GM19239 (cell line): ENCODE data around the gene SWAP70.
"Not testable (repeated sequence)": the region's sequence is repeated elsewhere in the genome, so short reads cannot be mapped to it uniquely, and the experiment has no call there.

Source experiments
- DNase-seq: peaks from one replicate; pipeline ENCODE4 v3.0.0; 2011; ENCODE audit warnings: low spot score; ENCODE audit not compliant: insufficient read length
- FAIRE-seq: peaks from 2 replicates; lab custom pipeline; 2011; peaks lifted over from hg19 to GRCh38; lab: Jason Lieb, UNC

Gene SWAP70

GRCh38 chr11:9663699-9664275 is at the start of gene SWAP70:
TSS of gene SWAP70 (plus strand) at chr11:9664077. CDS start at chr11:9664180, 103 bp downstream.
- DNase-seq (peak; percentile 69), FAIRE-seq (peak; percentile 82)

GRCh38 chr11:9615031-9615451 is 48.8 kb upstream of the SWAP70 start:
- peak; percentile 79 for FAIRE-seq
- DNase-seq, result no peak

GRCh38 chr11:9616042-9616675 is 47.7 kb upstream of the SWAP70 start:
- no peak for DNase-seq
- no peak for FAIRE-seq

GRCh38 chr11:9616858-9617257 is 47.0 kb upstream of the SWAP70 start:
- no peak for DNase-seq
- no peak for FAIRE-seq

- DNase-seq (no peak), FAIRE-seq (no peak)
Measured at GRCh38 chr11:9617940-9618339, 45.9 kb upstream of the SWAP70 start.

- DNase-seq (no peak), FAIRE-seq (no peak)
Measured at GRCh38 chr11:9619004-9619403, 44.9 kb upstream of the SWAP70 start.

- FAIRE-seq (no peak), DNase-seq (no peak)
Measured at GRCh38 chr11:9619971-9620370, 43.9 kb upstream of the SWAP70 start.

- not testable (repeated sequence) for DNase-seq, FAIRE-seq
Measured at GRCh38 chr11:9622353-9622752, 41.5 kb upstream of the SWAP70 start.

GRCh38 chr11:9623053-9623452 is 40.8 kb upstream of the SWAP70 start:
- not testable (repeated sequence) for FAIRE-seq, DNase-seq

- FAIRE-seq (no peak), DNase-seq (no peak)
Measured at GRCh38 chr11:9624448-9624847, 39.4 kb upstream of the SWAP70 start.

- DNase-seq, result no peak
- no peak for FAIRE-seq
Measured at GRCh38 chr11:9625162-9625561, 38.7 kb upstream of the SWAP70 start.

- DNase-seq (no peak), FAIRE-seq (no peak)
Measured at GRCh38 chr11:9625728-9626127, 38.1 kb upstream of the SWAP70 start.

- FAIRE-seq (peak; percentile 75), DNase-seq (no peak)
Measured at GRCh38 chr11:9626496-9627394, 37.1 kb upstream of the SWAP70 start.

GRCh38 chr11:9629064-9629463 is 34.8 kb upstream of the SWAP70 start:
- DNase-seq (no peak), FAIRE-seq (peak; percentile 88)

GRCh38 chr11:9633679-9634078 is 30.2 kb upstream of the SWAP70 start:
- FAIRE-seq (peak; percentile 53), DNase-seq (no peak)

- no peak for FAIRE-seq
- DNase-seq, result no peak
Measured at GRCh38 chr11:9636691-9637090, 27.2 kb upstream of the SWAP70 start.

- DNase-seq (no peak), FAIRE-seq (no peak)
Measured at GRCh38 chr11:9639099-9639498, 24.8 kb upstream of the SWAP70 start.

- DNase-seq, result no peak
- peak; percentile 11 for FAIRE-seq
Measured at GRCh38 chr11:9639985-9640384, 23.9 kb upstream of the SWAP70 start.

GRCh38 chr11:9642894-9643293 is 21.0 kb upstream of the SWAP70 start:
- peak; percentile 23 for FAIRE-seq

GRCh38 chr11:9643751-9644150 is 20.1 kb upstream of the SWAP70 start:
- FAIRE-seq (peak; percentile 71), DNase-seq (no peak)

More at GRCh38 chr11:9642894-9643293, 21.0 kb upstream of the SWAP70 start:
- DNase-seq, result no peak

GRCh38 chr11:9645881-9646280 is 18.0 kb upstream of the SWAP70 start:
- FAIRE-seq (no peak), DNase-seq (no peak)
